HepG2 (cell line): ENCODE measurements around the gene PTPN3.

Experiments used
- ARHGAP35 ChIP-seq: sonication (generic); formaldehyde crosslinking; IDR thresholded peaks from 2 replicates; pipeline ENCODE4 v1.9.0; 2022; ENCODE audit warnings: mild to moderate bottlenecking, inconsistent platforms, moderate library complexity, missing genetic modification reagents, borderline replicate concordance
- HES4 ChIP-seq: sonication (generic); formaldehyde crosslinking; IDR thresholded peaks from 2 replicates; pipeline ENCODE4 v1.9.0; 2021; ENCODE audit warnings: mild to moderate bottlenecking, missing genetic modification reagents, borderline replicate concordance
- SIX1 ChIP-seq: sonication (generic); formaldehyde crosslinking; IDR thresholded peaks from 2 replicates; pipeline ENCODE4 v1.4.0; 2020; ENCODE audit warnings: missing genetic modification reagents, borderline replicate concordance
- SNAI1 ChIP-seq: sonication (generic); formaldehyde crosslinking; IDR thresholded peaks from 2 replicates; pipeline ENCODE4 v1.5.0; 2020; ENCODE audit warnings: mild to moderate bottlenecking, missing genetic modification reagents, borderline replicate concordance
- ZBTB20 ChIP-seq: sonication (generic); formaldehyde crosslinking; IDR thresholded peaks from 2 replicates; pipeline ENCODE4 v1.8.1; 2023; ENCODE audit warnings: missing genetic modification reagents, low read depth, mild to moderate bottlenecking, borderline replicate concordance
- ZNF382 ChIP-seq: sonication (generic); formaldehyde crosslinking; IDR thresholded peaks from 2 replicates; pipeline ENCODE4 v1.5.0; 2020; ENCODE audit warnings: missing genetic modification reagents, mild to moderate bottlenecking, borderline replicate concordance

DNA sequence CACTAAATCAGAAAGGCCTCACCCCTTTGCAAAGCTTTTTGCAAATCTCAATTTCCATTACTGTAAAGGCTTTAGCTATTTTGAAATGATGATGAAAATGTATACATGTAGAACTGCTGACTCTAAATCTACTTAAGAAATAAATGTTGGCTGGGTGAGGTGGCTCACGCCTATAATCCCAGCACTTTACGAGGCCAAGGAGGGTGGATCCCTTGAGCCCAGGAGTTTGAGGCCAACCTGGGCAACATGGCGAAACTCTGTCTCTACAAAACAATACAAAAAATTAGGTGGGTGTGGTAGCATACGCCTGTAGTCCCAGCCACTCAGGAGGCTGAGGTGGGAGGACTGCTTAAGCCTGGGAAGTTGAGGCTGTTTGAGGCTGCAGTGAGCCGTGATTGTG lies 64.6 kb downstream of the PTPN3 start:
- TF ChIP-seq ARHGAP35 (CRISPR knock-in tag) (no peak), ZBTB20 (CRISPR knock-in tag) (no peak), SIX1 (CRISPR knock-in tag) (no peak), ZNF382 (no peak), HES4 (CRISPR knock-in tag) (no peak), SNAI1 (CRISPR knock-in tag) (no peak)
